Measurements from ENCODE around the gene YAF2.

The YAF2 gene

DNA sequence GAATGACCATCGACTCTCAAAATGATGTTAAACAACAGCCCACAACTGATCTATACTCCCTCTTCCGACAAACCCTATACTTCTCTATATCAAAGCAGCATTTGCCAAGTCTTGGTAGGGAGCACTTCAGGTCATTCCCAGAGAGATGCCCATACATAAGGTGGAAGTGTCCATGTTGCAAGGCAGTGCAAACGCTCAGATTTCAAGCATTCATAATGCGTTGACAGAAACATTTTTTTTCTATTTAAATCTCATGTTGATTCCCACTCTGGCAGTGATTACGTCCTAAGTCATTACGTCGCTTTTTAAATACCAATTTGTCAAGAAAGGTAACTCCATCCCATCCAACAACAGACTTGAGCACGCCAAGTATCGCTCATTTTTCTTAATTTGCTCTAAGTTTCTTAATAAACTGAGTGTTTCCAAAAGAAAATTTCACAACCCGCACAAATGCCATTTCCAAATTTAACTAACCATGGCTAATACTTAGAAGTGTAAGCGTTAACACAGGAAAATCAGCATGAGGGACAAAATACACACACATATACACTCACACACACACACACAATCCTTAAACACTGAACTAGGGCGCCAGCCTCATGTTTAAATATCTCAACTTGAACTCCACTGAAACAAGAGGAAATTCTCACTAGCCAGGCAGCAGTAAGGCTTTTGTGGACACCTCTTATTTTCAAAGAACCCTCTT, 94.4 kb downstream of the YAF2 start:
- DNase-seq = no peak

DNA sequence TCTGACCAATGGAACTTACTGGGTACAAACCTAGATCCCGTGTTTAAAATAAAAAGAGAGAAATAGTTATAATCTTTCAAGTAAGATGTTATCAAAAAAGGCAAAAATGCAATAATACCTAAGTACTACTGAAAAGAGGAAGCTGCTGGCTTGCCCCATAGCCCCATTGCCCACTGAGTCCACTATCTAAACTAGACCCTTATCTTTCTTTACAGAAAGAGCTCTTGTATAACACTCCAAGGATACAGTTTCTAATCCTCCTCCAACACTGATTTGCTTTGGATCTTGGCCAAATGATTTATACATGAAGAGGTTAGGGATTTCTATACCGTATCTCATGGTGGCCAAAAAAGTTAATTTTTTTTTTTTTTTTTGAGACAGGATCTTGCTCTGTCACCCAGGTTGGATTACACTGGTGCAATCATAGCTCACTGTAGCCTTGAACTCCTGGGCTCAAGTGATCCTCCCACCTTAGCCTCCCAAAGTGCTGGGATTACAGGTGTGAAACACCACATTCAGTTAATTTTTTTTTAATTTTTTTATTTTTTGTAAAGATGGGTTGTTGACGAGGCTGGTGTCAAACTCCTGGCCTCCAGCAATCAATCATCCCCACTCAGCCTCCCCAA, 96.0 kb downstream of the YAF2 start:
- DNase-seq = no peak

DNA sequence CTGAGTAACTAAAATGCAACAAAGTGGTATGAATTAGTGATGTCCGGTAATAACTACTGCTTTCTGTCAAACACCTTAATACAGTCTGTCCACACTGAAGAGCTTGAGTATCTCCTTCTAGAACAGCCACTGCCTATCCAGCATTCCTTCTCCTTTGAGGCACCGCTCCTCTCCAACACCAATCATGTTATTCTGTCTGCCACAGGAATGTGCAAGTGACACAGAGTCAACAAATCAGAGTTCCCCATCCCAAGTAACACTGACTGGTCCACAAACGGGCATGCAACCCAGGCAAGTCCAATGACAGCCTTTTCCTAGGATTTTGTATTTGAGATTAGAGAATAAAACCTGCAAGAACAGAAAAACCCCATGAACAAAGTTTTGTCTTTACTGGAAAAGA, 97.1 kb downstream of the YAF2 start:
- DNase-seq = no peak

DNA sequence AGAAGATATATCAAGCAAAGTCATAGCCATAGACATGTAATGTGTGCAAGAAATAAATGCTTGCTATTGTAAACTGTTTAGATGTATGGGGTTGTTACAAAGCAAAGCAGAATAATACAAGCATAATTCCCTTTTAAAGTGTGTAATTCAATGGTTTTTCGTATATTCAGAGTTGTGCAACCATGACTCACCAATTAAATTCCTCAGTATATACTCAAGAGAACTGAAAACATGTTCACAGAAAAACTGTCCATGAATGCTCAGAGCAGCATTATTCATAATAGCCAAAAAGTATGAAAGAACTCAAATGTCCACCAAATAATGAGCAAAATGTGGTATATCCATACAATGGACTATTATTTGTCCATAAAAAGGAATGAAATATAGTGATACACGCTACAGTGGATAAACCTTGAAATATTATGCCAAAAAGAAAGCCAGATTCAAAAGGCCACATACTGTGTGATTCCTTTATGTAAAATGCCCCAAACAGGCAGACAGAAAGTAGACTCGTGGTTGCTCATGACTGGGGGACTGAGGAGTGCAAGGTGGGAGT, 102.7 kb downstream of the YAF2 start:
- DNase-seq = no peak

DNA sequence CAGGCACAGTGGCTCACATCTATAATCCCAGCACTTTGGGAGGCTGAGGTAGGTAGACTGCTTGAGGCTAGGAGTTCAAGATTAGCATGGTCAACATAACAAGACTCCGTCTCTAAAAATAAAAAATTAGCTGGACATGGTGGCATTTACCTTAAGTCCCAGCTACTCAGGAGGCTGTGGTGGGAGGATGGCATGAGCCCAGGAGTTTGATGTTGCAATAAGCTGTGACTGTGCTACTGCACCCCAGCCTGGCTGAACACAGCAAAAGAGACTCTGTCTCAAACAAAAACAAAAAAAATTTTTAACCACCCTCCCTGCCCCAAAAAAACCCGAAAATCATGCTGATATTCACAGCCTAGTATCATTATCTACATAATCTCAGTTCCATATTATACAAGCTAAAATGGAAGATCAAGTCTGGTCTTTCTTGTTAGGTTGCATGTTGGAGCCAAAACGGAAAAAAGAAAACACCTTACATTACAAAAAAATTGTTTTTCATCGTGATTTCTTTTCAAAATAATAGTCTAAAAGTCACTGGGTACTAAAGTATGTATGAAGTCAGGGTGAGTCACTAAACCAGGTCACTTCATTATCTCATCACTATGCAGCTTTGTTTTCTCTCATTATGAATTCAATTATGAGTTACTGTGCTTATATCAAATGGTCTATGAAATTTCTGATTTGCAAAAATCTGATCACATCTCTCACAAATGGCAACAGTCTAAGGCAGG, 107.2 kb downstream of the YAF2 start:
- no peak for DNase-seq

DNA sequence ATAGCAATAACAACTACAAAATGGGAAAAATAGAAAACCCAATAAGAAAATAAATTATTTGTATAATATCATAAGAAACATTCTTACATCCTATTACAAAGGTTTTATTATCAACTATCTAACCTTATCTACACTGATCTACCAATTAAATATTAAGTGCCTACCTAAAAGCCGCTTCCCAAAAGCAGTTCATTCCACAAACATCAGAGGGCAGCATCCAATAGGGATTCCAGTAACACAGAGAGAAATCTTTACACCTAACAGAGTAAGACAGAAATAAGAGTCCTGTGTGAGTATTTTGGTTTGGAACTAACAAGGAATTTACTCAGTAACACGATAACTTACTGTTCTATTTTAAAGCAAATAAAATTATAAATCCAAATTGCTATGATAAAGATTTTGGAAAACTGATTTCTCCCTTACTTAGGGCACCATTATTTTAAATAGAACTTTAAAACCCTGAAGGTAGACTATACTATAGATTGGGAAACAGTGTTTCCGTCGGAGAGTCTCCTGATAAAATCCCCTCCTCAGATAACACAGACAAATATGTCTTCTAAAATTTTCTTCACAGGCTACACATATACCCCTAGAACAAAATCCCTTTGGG, 108.3 kb downstream of the YAF2 start:
- DNase-seq = no peak

DNA sequence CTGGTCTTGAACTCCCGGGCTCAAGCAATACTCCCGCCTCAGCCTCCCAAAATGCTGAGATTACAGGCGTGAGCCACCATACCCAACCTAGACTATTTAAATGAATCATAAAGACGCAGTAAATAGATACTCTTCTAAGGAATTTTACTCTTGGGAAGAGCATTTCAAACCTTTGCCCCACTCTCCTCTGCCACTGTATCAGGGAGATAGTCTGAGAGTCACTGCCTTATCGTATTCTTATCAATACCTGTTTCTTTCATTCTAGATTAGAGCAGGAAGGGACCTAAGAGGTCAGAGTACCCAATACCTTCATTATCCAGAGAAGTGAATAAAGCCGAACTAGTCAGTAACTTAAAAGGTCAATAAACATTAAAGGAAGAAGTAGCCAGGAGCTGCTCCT, 109.2 kb downstream of the YAF2 start:
- no peak for DNase-seq

DNA sequence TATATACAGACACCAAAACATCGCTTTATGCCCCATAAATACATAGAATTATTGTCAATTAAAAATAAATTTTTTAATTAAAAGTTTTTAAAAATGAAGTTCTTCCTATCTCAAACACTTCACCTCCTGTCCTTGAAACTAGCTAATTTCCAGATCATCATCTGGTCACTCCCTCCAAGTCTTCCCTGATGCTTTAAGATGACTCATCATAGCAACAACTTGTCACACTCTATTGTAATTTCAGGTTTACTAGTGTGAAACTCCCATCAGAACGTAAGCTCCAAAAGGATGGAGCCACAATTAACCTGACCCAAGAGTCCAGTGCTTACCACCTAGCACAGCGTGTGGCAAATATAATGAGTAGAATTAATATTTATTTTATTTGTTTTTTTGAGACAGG, 109.7 kb downstream of the YAF2 start:
- no peak for DNase-seq

DNA sequence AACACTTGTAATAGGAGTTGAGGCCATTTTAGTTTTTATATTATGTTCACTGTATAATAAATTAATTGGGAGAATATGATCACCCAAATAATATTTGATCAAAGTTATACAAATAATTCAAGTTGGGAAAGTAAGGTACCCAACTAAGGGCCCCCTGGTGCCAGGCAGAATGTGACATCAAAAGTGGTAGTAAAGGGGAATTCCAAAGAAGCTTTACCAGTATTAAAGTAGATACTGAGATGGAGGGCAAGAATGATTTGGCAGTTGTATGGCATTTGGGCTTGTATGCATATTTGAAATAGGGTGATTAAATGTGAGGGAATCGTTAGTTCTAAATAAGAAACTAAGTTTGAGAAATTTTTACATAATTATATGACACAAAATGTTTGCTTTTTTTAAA, 111.1 kb downstream of the YAF2 start:
- no peak for DNase-seq

DNA sequence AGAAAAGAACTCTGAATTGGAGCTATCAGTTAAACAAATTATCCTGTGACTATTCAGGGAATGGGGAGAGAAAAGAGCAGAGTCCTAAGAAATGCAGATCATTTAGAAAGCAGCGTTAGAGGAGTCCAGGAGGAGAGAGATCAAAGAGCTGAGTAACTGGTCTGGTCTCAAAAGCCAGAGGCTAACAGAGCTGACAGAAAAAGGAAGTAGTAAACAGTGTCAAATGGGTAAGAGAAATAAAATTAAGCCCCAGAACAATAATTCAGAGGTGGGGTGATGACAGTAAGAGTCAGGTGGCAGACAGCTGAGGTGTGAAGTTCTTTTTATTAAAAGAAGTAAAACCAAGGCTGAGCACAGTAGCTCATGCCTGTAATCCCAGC, 112.7 kb downstream of the YAF2 start:
- DNase-seq = no peak

DNA sequence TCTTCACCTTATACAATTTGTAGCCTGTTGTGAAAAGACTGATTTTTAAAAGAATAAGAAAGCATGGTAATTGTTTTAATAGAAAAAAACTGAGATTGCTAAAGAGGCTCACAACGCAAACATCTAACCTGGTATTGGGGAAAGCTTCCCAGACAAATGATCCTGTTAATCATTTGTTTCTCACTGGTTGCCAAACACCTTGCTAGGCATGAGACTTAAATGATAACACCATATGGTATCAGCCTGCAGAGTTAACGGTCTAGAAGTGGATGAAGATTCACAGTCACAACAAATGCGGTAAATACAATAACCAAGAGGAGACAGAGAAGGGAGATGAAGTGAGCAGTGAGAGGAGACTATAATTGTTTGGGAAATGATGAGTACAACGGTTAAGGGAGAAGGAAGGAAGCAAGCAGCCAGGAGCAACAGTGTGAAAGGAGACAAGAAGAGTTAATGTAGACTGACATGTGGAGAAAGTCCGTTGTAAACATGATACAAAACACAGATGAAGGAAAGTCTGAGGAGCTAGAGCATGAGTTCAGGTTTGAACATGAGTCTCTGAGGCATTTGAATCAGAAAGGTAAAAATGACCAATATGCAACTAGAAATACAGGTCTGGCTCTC, 113.2 kb downstream of the YAF2 start:
- DNase-seq = no peak

DNA sequence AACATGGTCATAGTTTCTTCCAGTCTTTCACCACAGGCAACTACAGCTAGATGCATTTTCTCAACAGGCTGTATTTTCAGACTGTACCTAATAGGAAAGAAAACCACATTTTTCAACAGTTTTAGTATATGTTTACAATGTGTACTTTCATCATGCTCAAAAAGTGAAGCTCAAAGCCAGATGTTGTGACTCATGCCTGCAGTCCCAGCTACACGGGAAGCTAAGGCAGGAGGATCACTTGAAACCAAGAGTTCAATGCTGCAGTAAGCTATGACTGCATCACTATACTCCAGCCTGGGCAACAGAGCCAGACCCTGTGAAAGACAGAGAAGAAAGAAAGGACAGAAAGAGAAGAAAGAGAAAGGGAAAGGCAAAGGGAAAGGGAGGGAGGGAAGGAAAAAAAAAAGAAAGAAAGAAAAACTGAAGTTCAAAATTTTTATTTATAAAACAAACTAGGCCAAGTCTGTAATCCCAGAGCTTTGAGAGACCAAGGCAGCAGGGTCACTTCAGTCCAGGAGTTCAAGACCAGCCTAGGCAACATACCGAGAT, 118.9 kb downstream of the YAF2 start:
- no peak for DNase-seq

DNA sequence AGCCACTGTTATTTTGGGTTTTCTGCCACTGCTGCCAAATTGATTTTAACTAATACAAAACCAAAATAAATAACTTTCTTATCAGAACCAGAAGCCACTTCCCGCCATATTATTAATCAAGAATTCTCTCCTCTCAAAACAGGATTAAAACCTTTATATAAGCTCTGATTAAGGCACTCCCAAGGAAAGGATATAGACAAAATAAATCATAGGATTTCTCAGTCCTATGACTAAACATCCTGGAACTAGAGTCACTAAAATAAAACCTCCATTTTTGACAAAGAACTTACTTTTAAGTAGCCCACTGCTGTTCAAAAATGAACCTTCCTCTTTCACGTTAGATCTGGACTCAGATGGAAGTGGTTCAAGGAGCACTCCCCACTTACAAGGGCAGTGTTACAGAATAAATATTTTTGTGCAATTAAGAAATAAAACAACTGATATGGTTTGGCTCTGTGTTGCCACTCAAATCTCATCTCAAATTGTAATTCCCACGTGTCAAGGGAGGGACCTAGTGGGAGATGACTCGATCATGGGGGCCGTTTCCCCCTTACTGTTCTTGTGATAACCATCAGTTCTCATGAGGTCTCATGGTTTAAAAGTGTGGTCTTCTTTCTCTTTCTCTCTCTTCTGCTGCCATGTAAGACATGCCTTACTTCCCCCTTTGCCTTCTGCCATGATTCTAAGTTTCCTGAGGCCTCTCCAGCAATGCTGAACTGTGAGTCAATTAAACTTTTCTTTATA, 119.7 kb downstream of the YAF2 start:
- DNase-seq = no peak

DNA sequence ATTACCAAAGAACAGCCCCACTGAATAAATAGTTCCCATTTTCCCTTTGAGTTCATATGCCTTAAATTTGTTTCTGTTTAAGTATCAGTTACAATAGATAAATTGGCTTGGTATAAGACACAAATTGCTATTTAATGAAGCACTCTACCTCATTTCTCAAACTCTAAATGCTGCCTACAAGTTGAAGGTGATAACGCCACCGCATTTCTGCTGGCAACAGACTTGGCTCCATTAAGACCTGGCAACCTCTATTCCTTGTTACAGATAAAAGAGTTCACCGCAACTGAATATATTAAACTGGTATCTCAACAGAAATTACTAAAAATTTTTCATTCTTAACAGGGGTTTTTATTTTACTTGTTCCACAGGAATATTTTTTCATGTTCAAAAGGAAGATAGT, 129.0 kb downstream of the YAF2 start:
- DNase-seq = no peak
